Calu3 (cell line): ENCODE data around the gene TXK. TPM values are rescaled to one million over a fixed set of nuclear protein-coding genes. Genes with fewer than 3 reads are reported as not detected.

Source experiments
- BruUV-seq: library from RNA; stranded (reverse); fragments of 400-500 nt; replicated peaks from 2 replicates; lab custom pipeline; 2021; lab: Mats Ljungman, UMichigan
- CTCF ChIA-PET: fragments of 300-600 bp; sonication (Branson Sonifier 250); formaldehyde crosslinking; loops from one replicate; lab custom pipeline; 2022; ENCODE audit warnings: antibody characterized with exemption; lab: Charles Lee
- DNase-seq: peaks from one replicate; pipeline ENCODE4 v3.0.0; 2022
- H3K27ac Mint-ChIP-seq: one replicate; pipeline ENCODE4 v1.8.0; 2022; ENCODE audit warnings: mixed read lengths; ENCODE audit not compliant: unreplicated experiment
- H3K27me3 Mint-ChIP-seq: one replicate; pipeline ENCODE4 v1.8.0; 2022; ENCODE audit warnings: mixed read lengths; ENCODE audit not compliant: unreplicated experiment
- H3K36me3 Mint-ChIP-seq: one replicate; pipeline ENCODE4 v1.8.0; 2022; ENCODE audit warnings: mild to moderate bottlenecking, moderate library complexity, mixed read lengths; ENCODE audit not compliant: insufficient read depth, unreplicated experiment
- H3K4me1 Mint-ChIP-seq: one replicate; pipeline ENCODE4 v1.8.0; 2022; ENCODE audit warnings: mild to moderate bottlenecking, low read depth, mixed read lengths; ENCODE audit not compliant: unreplicated experiment
- H3K4me3 Mint-ChIP-seq: one replicate; pipeline ENCODE4 v1.8.0; 2022; ENCODE audit warnings: mild to moderate bottlenecking, low read depth, moderate library complexity, mixed read lengths; ENCODE audit not compliant: unreplicated experiment
- H3K9me3 Mint-ChIP-seq: one replicate; pipeline ENCODE4 v1.8.0; 2022; ENCODE audit warnings: low read depth, mixed read lengths; ENCODE audit not compliant: unreplicated experiment
- intact Hi-C: fragments of 100-400 bp; cut with micrococcal nuclease; formaldehyde crosslinking; loops from one replicate; pipeline ENCODE4 v1.10.0; 2022; ENCODE audit not compliant: unreplicated experiment
- total RNA-seq: library from RNA; stranded (reverse); gene quantifications from 2 replicates; pipeline ENCODE4 v1.2.3, GENCODE V29; 2022
- TF ChIP-seq, protein P1 (sequence below): fragments of 200-600 bp; IDR thresholded peaks from one replicate; pipeline ENCODE4 v1.8.0; 2022; ENCODE audit warnings: antibody characterized with exemption; ENCODE audit not compliant: unreplicated experiment

The TXK gene
- total RNA-seq, 1 experiment from 2014 or later: 2.8 TPM

DNA sequence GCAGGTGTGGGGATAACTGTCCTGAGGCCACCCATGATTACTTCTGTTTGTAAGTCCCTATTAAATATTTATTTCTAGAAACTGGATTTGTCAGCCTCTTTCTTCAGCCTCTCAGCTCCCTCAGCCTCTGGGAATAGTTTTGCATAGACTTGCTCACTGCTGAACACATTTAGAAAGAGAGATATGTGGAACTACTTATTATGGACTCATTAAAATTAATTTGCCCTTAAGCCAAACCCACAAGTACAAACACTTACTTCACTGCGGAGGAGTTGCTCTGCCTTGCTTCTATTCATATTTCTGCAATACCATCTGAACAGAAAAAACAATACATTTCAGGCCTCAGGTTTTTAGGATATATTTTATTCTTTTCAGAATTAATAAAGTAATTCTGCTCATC, 22.4 kb upstream of the TXK start:
- H3K4me1 Mint-ChIP-seq: no peaks in the 10 kb centered on the region
- H3K27ac Mint-ChIP-seq: no peak overlapping the region
- intact Hi-C loops: no loop called here
- TF ChIP-seq, protein P1, sequence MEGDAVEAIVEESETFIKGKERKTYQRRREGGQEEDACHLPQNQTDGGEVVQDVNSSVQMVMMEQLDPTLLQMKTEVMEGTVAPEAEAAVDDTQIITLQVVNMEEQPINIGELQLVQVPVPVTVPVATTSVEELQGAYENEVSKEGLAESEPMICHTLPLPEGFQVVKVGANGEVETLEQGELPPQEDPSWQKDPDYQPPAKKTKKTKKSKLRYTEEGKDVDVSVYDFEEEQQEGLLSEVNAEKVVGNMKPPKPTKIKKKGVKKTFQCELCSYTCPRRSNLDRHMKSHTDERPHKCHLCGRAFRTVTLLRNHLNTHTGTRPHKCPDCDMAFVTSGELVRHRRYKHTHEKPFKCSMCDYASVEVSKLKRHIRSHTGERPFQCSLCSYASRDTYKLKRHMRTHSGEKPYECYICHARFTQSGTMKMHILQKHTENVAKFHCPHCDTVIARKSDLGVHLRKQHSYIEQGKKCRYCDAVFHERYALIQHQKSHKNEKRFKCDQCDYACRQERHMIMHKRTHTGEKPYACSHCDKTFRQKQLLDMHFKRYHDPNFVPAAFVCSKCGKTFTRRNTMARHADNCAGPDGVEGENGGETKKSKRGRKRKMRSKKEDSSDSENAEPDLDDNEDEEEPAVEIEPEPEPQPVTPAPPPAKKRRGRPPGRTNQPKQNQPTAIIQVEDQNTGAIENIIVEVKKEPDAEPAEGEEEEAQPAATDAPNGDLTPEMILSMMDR: no peak
- H3K4me3 Mint-ChIP-seq: no peak overlapping the region
- H3K27me3 Mint-ChIP-seq: no peaks in the 10 kb centered on the region
- no peaks in the 10 kb centered on the region for H3K36me3 Mint-ChIP-seq
- H3K9me3 Mint-ChIP-seq: peaks cover 2% of the 10 kb centered on the region
- CTCF ChIA-PET: no interaction called here
- BruUV-seq: no TSS peak
- DNase-seq: no peak

DNA sequence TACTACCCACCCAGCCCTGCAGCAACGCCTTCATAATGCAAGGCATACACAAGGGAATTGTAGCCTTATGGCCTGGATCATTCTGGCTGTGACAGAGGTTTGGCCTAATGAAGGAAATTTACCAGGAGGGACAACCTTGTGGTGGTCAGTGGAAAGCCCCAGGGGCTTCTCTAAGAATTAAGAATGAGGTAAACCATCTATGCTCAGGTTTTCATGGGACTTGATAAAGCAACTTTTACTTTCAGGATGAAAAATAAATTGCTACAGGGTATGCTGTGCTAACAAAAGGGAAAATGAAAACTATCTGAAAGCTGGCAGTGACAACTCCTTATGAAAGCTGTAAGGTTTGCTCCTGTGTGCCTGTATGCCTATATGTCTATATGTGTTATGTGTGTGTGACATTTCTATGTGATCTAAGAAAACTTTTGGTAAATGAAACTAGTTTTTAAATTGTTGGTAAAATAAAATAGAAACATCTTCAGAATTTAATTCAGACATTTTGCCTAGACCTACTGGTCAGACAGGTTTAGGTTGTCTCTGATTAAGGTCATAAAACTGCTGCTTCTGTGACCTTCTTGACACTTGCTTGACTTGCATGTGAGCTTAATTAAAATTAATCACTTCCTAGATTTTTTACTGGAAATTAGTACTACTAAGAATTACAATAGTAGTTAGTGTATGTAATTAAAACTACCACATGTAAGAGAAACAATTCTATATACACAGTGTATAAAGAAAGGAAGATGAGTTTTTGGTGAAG, 19.9 kb upstream of the TXK start:
- BruUV-seq: no TSS peak
- Mint-ChIP-seq H3K4me3 (no peak overlapping the region), H3K27ac (no peak overlapping the region), H3K36me3 (no peaks in the 10 kb centered on the region), H3K9me3 (peaks cover under 1% of the 10 kb centered on the region), H3K4me1 (no peaks in the 10 kb centered on the region), H3K27me3 (no peaks in the 10 kb centered on the region)
- DNase-seq: no peak
- intact Hi-C loops: no loop called here
- TF ChIP-seq, protein P1: no peak
- CTCF ChIA-PET: no interaction called here

DNA sequence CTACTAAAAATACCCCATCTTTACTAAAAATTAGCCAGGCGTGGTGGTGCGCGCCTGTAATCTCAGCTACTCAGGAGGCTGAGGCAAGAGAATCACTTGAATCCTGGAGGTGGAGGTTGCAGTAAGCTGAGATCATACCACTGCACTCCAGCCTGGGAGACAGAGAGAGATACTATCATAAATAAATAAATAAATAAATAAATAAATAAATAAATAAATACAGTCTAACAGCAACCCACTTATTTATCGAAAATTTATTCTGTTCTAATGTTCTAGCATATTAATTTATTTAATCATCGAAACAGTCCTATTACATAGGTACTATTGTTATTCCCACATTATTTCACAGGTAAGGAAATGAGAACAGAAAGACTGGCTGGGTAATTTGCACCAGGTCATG, 18.2 kb upstream of the TXK start:
- Mint-ChIP-seq H3K4me1 (no peaks in the 10 kb centered on the region), H3K27me3 (no peaks in the 10 kb centered on the region), H3K27ac (no peak overlapping the region), H3K9me3 (no peaks in the 10 kb centered on the region), H3K36me3 (no peaks in the 10 kb centered on the region), H3K4me3 (no peak overlapping the region)
- TF ChIP-seq, protein P1: no peak
- intact Hi-C loops: no loop called here
- no peak for DNase-seq
- CTCF ChIA-PET: no interaction called here
- no TSS peak for BruUV-seq

DNA sequence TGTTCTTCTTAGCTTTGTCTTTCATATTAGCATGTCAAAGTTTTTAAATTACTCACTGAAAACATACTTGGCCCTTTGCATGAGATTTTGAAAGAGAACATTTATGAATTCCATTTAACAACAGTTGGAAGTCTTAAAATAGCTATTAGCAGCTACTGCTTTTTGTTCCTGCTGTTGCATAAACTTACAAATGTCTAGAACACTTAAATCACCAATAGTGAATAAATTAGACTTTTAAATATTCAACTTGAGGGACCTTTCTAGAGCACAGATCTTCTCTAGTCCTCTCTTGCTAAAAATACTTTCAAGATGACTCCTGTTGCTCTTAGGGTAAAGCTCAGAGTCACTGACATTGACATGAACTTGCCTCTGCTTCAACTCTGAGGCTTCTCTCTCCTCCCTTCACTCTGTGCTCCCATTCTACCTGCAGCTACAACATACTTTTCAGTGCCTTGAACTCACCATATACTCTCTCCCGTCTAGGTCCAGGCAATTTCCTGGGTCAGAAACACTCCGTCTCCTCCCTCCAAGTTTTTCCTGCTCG, 15.8 kb upstream of the TXK start:
- BruUV-seq: no TSS peak
- no peak for DNase-seq
- Mint-ChIP-seq H3K36me3 (no peaks in the 10 kb centered on the region), H3K27me3 (no peaks in the 10 kb centered on the region), H3K4me3 (no peak overlapping the region), H3K27ac (no peak overlapping the region), H3K9me3 (no peaks in the 10 kb centered on the region), H3K4me1 (no peaks in the 10 kb centered on the region)
- CTCF ChIA-PET: interaction anchor here (0.6 kb wide), 1 partner anchor 839 kb away, joined by 7 read pairs; no protein-coding TSS in a partner anchor
- intact Hi-C loops: loop anchor here (10.0 kb wide), 1 partner anchor 445 kb away; no protein-coding TSS in a partner anchor
- TF ChIP-seq, protein P1: no peak
